ENCODE measurements around the gene PGAP1. TPM values are rescaled to one million over a fixed set of nuclear protein-coding genes. Genes with fewer than 3 reads are reported as not detected.
A peak's percentile ranks its signal among the peaks of the same experiment; 100 is the strongest.

Gene PGAP1, protein sequence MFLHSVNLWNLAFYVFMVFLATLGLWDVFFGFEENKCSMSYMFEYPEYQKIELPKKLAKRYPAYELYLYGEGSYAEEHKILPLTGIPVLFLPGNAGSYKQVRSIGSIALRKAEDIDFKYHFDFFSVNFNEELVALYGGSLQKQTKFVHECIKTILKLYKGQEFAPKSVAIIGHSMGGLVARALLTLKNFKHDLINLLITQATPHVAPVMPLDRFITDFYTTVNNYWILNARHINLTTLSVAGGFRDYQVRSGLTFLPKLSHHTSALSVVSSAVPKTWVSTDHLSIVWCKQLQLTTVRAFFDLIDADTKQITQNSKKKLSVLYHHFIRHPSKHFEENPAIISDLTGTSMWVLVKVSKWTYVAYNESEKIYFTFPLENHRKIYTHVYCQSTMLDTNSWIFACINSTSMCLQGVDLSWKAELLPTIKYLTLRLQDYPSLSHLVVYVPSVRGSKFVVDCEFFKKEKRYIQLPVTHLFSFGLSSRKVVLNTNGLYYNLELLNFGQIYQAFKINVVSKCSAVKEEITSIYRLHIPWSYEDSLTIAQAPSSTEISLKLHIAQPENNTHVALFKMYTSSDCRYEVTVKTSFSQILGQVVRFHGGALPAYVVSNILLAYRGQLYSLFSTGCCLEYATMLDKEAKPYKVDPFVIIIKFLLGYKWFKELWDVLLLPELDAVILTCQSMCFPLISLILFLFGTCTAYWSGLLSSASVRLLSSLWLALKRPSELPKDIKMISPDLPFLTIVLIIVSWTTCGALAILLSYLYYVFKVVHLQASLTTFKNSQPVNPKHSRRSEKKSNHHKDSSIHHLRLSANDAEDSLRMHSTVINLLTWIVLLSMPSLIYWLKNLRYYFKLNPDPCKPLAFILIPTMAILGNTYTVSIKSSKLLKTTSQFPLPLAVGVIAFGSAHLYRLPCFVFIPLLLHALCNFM
- total RNA-seq: 8.1 and 11.7 TPM in 2 replicates

DNA sequence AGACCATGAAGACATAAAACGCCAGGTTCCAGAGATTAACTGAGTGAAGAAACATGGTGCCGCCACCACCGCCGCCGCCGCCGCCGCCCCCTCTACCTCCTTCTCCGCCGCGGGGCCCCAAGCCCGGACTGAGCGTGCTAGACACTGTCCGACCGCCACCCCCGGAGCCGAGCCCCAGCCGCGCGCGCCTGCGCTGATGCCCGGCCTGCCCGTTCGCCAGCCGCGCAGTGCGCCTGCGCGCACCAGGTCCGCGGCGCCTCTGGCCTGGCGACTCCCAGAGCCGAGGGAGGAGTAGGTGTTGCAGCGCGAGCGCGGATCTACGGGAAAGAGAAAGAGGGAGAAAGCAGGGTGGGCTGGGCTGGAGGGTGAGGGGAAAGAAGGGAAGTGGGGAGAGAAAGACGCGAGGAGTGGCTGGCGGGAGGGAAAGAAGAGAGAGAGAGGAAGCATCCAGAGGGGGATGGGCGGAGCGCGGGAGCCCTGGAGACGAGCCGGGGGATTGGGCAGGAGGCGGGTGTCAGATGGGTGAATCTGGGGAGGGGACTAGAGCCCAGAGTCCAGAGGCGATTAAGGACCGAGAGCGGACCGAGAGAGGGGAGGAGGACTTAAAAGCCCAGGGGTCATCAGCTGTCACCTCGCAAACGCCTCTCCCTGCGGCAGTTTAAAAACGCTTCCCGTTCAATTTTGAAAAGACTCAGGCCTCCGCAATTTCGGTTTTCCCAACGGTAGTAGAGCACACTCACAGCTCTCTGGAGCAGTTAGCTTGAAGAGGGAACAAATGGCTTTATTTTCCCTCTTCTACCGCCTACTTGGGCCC is at the start of gene PGAP1:
Gene PGAP1, minus strand, starts transcription at position 146 of the 814 bp plus-strand sequence. Its CDS starts 91 bp downstream, at position 55.
- TF ChIP-seq, protein P1, sequence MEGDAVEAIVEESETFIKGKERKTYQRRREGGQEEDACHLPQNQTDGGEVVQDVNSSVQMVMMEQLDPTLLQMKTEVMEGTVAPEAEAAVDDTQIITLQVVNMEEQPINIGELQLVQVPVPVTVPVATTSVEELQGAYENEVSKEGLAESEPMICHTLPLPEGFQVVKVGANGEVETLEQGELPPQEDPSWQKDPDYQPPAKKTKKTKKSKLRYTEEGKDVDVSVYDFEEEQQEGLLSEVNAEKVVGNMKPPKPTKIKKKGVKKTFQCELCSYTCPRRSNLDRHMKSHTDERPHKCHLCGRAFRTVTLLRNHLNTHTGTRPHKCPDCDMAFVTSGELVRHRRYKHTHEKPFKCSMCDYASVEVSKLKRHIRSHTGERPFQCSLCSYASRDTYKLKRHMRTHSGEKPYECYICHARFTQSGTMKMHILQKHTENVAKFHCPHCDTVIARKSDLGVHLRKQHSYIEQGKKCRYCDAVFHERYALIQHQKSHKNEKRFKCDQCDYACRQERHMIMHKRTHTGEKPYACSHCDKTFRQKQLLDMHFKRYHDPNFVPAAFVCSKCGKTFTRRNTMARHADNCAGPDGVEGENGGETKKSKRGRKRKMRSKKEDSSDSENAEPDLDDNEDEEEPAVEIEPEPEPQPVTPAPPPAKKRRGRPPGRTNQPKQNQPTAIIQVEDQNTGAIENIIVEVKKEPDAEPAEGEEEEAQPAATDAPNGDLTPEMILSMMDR (IDR thresholded peaks at IDR 0.05; ENCODE audit: insufficient read depth, low read depth, low read length): no peak
- DNase-seq (ENCODE audit: low read depth): peak; percentile 90
- peak within 1 kb of the TSS; percentile 96 for H3K4me3 ChIP-seq (ENCODE audit: low read depth, low read length)

DNA sequence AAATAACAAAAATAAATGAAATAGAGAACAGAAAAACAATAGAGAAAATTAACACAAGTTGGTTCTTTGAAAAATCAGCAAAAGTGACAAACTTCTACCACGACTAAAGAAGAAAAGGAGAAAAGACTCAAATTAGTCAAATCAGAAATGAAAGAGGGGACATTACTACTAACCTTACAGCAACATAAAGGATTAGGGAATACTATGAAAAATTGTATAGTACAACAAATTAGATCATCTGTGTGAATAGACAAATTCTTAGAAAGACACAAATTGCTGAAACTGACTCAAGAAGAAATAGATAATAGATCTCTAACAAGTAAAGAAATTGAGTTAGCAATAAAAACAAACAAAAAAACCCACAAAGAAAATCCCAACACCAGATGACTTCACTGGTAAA is 48.5 kb upstream of the PGAP1 start:
- no peak for DNase-seq (ENCODE audit: low read depth)
- TF ChIP-seq, protein P1 (IDR thresholded peaks at IDR 0.05; ENCODE audit: insufficient read depth, low read depth, low read length): no peak
- H3K4me3 ChIP-seq (ENCODE audit: low read depth, low read length): no peak overlapping the region

- DNase-seq (ENCODE audit: low read depth): no peak
- H3K4me3 ChIP-seq (ENCODE audit: low read depth, low read length): no peak overlapping the region
- TF ChIP-seq, protein P1 (IDR thresholded peaks at IDR 0.05; ENCODE audit: insufficient read depth, low read depth, low read length): no peak
Observed at GRCh38 chr2:196971574-196972279, 45.2 kb upstream of the PGAP1 start.

DNA sequence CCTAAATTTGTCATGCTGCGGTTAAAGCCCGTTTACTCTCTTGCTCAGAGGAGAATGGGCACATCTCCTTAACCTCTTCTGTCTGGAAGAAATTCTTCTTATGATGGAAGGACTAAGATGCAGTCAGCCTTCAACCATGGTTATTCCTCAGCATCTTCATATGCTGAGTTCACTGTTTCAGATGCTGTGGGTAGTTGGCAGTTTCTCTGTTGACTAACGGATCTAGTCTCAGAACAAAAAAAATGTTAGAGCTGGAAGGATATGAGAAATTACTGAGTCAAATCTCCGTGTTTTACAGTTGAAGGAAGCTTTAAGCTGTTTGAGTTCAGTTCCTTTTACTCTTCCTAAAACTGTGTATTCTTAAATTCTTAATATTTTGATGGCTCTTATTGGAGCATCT is 43.6 kb upstream of the PGAP1 start:
- no peak for DNase-seq (ENCODE audit: low read depth)
- TF ChIP-seq, protein P1 (IDR thresholded peaks at IDR 0.05; ENCODE audit: insufficient read depth, low read depth, low read length): no peak
- no peak overlapping the region for H3K4me3 ChIP-seq (ENCODE audit: low read depth, low read length)

GRCh38 chr2:196968516-196968915 is 42.0 kb upstream of the PGAP1 start:
- TF ChIP-seq, protein P1 (IDR thresholded peaks at IDR 0.05; ENCODE audit: insufficient read depth, low read depth, low read length): no peak
- H3K4me3 ChIP-seq (ENCODE audit: low read depth, low read length): no peak overlapping the region
- DNase-seq (ENCODE audit: low read depth): no peak

DNA sequence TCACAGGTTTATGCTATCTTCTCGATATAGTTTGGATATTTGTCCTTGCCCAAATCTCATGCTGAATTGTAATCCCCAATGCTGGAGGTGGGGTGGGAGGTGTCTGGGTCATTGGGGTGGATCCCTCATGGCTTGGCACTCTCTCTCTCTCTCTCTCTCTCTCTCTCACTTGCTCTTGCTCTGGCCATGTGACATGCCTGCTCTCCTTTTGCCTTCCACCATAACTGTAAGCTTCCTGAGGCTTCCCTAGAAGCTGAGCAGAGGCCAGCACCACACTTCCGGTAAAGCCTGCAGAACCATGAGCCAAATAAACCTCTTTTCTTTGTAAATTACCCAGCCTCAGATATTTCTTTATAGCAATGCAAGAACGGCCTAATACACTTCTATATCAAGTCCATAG is 41.3 kb upstream of the PGAP1 start:
- DNase-seq (ENCODE audit: low read depth): no peak
- no peak overlapping the region for H3K4me3 ChIP-seq (ENCODE audit: low read depth, low read length)
- TF ChIP-seq, protein P1 (IDR thresholded peaks at IDR 0.05; ENCODE audit: insufficient read depth, low read depth, low read length): no peak

Measured in fibroblast of villous mesenchyme (primary cell).